GM12878 (cell line): ENCODE measurements around the gene C2CD4D. TPM values are rescaled to one million over a fixed set of nuclear protein-coding genes. Genes with fewer than 3 reads are reported as not detected.

Experiments used
- ATAC-seq: fragments of 200-7000 bp; cut with Tn5 transposase; 3 replicates; pipeline ENCODE4 v1.9.1; 2020; ENCODE audit warnings: mild to moderate bottlenecking, moderate library complexity
- BruUV-seq: library from RNA; stranded (reverse); fragments of 400-500 nt; replicated peaks from 2 replicates; lab custom pipeline; 2021; lab: Mats Ljungman, UMichigan
- CTCF ChIA-PET: fragments of 300-600 bp; sonication (Branson Sonifier 250); formaldehyde crosslinking; extraction: SDS; loops from one replicate; lab custom pipeline; 2021; ENCODE audit warnings: inconsistent platforms; lab: Yijun Ruan, JAX
- POLR2A ChIA-PET: fragments of 350-600 bp; formaldehyde crosslinking; extraction: SDS; loops from one replicate; lab custom pipeline; 2021; ENCODE audit warnings: inconsistent platforms; lab: Charles Lee
- RAD21 ChIA-PET: fragments of 300-600 bp; sonication (Branson Sonifier 250); formaldehyde crosslinking; loops from one replicate; lab custom pipeline; 2023; ENCODE audit warnings: antibody characterized with exemption; ENCODE audit not compliant: unreplicated experiment; lab: Charles Lee
- SMC1A ChIA-PET: fragments of 300-600 bp; sonication (Branson Sonifier 250); formaldehyde crosslinking; loops from one replicate; lab custom pipeline; 2023; ENCODE audit not compliant: unreplicated experiment, uncharacterized antibody; lab: Charles Lee
- DNase-seq: peaks from one replicate; pipeline ENCODE4 v3.0.0-alpha.2; 2011; ENCODE audit warnings: low read depth, low spot score
- FAIRE-seq: peaks from 3 replicates; lab custom pipeline; 2011; peaks lifted over from hg19 to GRCh38; lab: Jason Lieb, UNC
- H2AFZ ChIP-seq: 2 replicates; pipeline ENCODE4 v1.6.0; 2011; ENCODE audit warnings: low read depth, low read length, control low read depth; ENCODE audit not compliant: control insufficient read depth
- H3K27ac ChIP-seq: 2 replicates; pipeline ENCODE4 v1.5.1; 2011; ENCODE audit warnings: control low read depth; ENCODE audit not compliant: control insufficient read depth, insufficient read depth
- H3K27me3 ChIP-seq, 2 experiments: replicated peaks in 1 of 2; 2 replicates each; pipeline versions ENCODE4 v1.6.0 to v1.6.1; 2011; ENCODE audit warnings: low read length in 1 of 2; ENCODE audit not compliant: control insufficient read depth in 2 of 2, insufficient read depth in 2 of 2
- H3K36me3 ChIP-seq, 2 experiments: 2 replicates each; pipeline ENCODE4 v1.5.1; 2011; ENCODE audit warnings: low read length in 1 of 2; ENCODE audit not compliant: control insufficient read depth in 2 of 2, insufficient read depth in 2 of 2
- H3K4me1 ChIP-seq: 2 replicates; pipeline ENCODE4 v1.6.1; 2011; ENCODE audit warnings: mild to moderate bottlenecking, low read length, moderate library complexity, mixed read lengths; ENCODE audit not compliant: control insufficient read depth, insufficient read depth
- H3K4me2 ChIP-seq: 2 replicates; pipeline ENCODE4 v1.6.0; 2011; ENCODE audit warnings: control low read depth; ENCODE audit not compliant: control insufficient read depth, insufficient read depth
- H3K4me3 ChIP-seq: fragments of 200-600 bp; sonication (generic); 2 replicates; pipeline ENCODE4 v1.5.1; 2016
- H3K79me2 ChIP-seq: 2 replicates; pipeline ENCODE4 v1.6.0; 2011; ENCODE audit warnings: low read length; ENCODE audit not compliant: control insufficient read depth, insufficient read depth
- H3K9ac ChIP-seq: 2 replicates; pipeline ENCODE4 v1.8.0; 2011; ENCODE audit warnings: low read length, control low read depth, mixed read lengths; ENCODE audit not compliant: control insufficient read depth, insufficient read depth
- H3K9me3 ChIP-seq: replicated peaks from 3 replicates; pipeline ENCODE4 v1.5.1; 2011; ENCODE audit warnings: mild to moderate bottlenecking, low read length; ENCODE audit not compliant: control insufficient read depth, insufficient read depth
- H4K20me1 ChIP-seq: 2 replicates; pipeline ENCODE4 v1.6.0; 2011; ENCODE audit not compliant: control insufficient read depth, insufficient read depth
- ATF7 ChIP-seq: fragments of 450-650 bp; IDR thresholded peaks from 2 replicates; pipeline ENCODE4 v1.6.1; 2016; ENCODE audit warnings: low read depth, mild to moderate bottlenecking
- CHD1 ChIP-seq: IDR thresholded peaks from 2 replicates; pipeline ENCODE4 v1.6.1; 2012; ENCODE audit warnings: low read depth, low read length, improper control_type of control experiment
- EED ChIP-seq: sonication (generic); IDR thresholded peaks from 2 replicates; pipeline ENCODE4 v1.6.1; 2016; ENCODE audit warnings: antibody characterized with exemption, low read depth
- ESRRA ChIP-seq: IDR thresholded peaks from 2 replicates; pipeline ENCODE4 v1.6.1; 2012; ENCODE audit warnings: mild to moderate bottlenecking, low read length, improper control_type of control experiment
- IRF4 ChIP-seq: IDR thresholded peaks from 2 replicates; pipeline ENCODE4 v1.6.1; 2011; ENCODE audit warnings: low read depth, low read length
- LARP7 ChIP-seq: fragments of 450-650 bp; IDR thresholded peaks from 2 replicates; pipeline ENCODE4 v1.6.1; 2017; ENCODE audit warnings: mild to moderate bottlenecking
- POLR2AphosphoS2 ChIP-seq: IDR thresholded peaks from 2 replicates; pipeline ENCODE4 v1.6.1; 2011; ENCODE audit warnings: low read depth, mild to moderate bottlenecking, low read length, improper control_type of control experiment, moderate library complexity
- POU2F2 ChIP-seq: IDR thresholded peaks from 3 replicates; pipeline ENCODE4 v1.6.1; 2011; ENCODE audit warnings: low read depth, mild to moderate bottlenecking, low read length, borderline replicate concordance
- RBBP5 ChIP-seq: fragments of 200-600 bp; sonication (generic); conservative IDR thresholded peaks from 2 replicates; pipeline ENCODE4 v1.6.1; 2016
- RELA ChIP-seq: fragments of 450-650 bp; IDR thresholded peaks from 2 replicates; pipeline ENCODE4 v1.8.0; 2014; ENCODE audit warnings: borderline replicate concordance; ENCODE audit not compliant: partially characterized antibody
- SMC3 ChIP-seq: IDR thresholded peaks from 2 replicates; pipeline ENCODE4 v1.6.1; 2011; ENCODE audit warnings: low read length, improper control_type of control experiment, borderline replicate concordance
- STAT3 ChIP-seq: IDR thresholded peaks from 2 replicates; pipeline ENCODE4 v1.6.1; 2011; ENCODE audit warnings: low read depth, low read length, improper control_type of control experiment
- TBL1XR1 ChIP-seq: IDR thresholded peaks from 2 replicates; pipeline ENCODE4 v1.6.1; 2012; ENCODE audit warnings: low read depth, low read length, improper control_type of control experiment
- TCF12 ChIP-seq: IDR thresholded peaks from 2 replicates; pipeline ENCODE4 v1.6.1; 2011; ENCODE audit warnings: low read depth, mild to moderate bottlenecking, low read length
- ZNF24 ChIP-seq: fragments of 450-650 bp; IDR thresholded peaks from 2 replicates; pipeline ENCODE4 v1.6.1; 2017; ENCODE audit warnings: antibody characterized with exemption, mild to moderate bottlenecking
- WGBS: methylation state at CpG from one replicate; pipeline ENCODE4 v1.1.6; 2016; ENCODE audit warnings: low lambda C conversion rate; ENCODE audit not compliant: insufficient replicate concordance, insufficient coverage; ENCODE audit errors: missing lambda C conversion rate; 5-methylcytosine and 5-hydroxymethylcytosine counted together
- in situ Hi-C: fragments of 300-500 bp; cut with MboI; formaldehyde crosslinking; loops from 9 replicates; pipeline ENCODE4 v1.14.3; 2018; ENCODE audit warnings: mixed read lengths
- intact Hi-C: fragments of 100-400 bp; cut with micrococcal nuclease; formaldehyde crosslinking; loops from one replicate; pipeline ENCODE4 v1.14.2; 2022; ENCODE audit not compliant: unreplicated experiment
- polyA plus RNA-seq, 11 experiments: library from polyadenylated mRNA; depleted of rRNA in 4 of 11; unstranded in 6 of 11; stranded (reverse) in 5 of 11; fragments of >200 nt; fragmentation: Nextera tagmentation in 4 of 11; fragmentation: Illumina TruSeq in 1 of 11; extraction: Ambion mirVana in 4 of 11; extraction: Trizol in 1 of 11; gene quantifications; 1 replicate in 1 of 11; 2 replicates in 10 of 11; pipeline versions ENCODE4 v1.2.1 to v1.2.3, GENCODE V29; 2011 to 2016; ENCODE audit warnings: inconsistent platforms in 2 of 11, missing spikeins in 2 of 11, low read depth in 1 of 11
- total RNA-seq, 4 experiments: library from RNA; depleted of rRNA in 3 of 4; stranded (reverse); fragments of >200 nt in 3 of 4; fragmentation: Illumina TruSeq in 1 of 4; extraction: Trizol in 1 of 4; gene quantifications; 2 replicates each; pipeline versions ENCODE4 v1.2.1 to v1.2.3, GENCODE V29; 2013 to 2021
- TF ChIP-seq, protein P1 (sequence below): fragments of 450-650 bp; formaldehyde crosslinking; IDR thresholded peaks from 2 replicates; pipeline ENCODE4 v1.5.0; 2022; ENCODE audit warnings: mild to moderate bottlenecking, missing genetic modification characterization
- TF ChIP-seq, protein P2 (sequence below): fragments of 450-650 bp; conservative IDR thresholded peaks from 2 replicates; pipeline ENCODE4 v1.6.1; 2017; ENCODE audit warnings: mild to moderate bottlenecking, moderate library complexity

Gene C2CD4D
- total and polyA plus RNA-seq, 10 of the 15 experiments (the other 5 are each of a cell fraction or from before 2014, with no cell fraction given), result 0.03 to 0.67 (median 0.13) TPM; not detected in 4

DNA sequence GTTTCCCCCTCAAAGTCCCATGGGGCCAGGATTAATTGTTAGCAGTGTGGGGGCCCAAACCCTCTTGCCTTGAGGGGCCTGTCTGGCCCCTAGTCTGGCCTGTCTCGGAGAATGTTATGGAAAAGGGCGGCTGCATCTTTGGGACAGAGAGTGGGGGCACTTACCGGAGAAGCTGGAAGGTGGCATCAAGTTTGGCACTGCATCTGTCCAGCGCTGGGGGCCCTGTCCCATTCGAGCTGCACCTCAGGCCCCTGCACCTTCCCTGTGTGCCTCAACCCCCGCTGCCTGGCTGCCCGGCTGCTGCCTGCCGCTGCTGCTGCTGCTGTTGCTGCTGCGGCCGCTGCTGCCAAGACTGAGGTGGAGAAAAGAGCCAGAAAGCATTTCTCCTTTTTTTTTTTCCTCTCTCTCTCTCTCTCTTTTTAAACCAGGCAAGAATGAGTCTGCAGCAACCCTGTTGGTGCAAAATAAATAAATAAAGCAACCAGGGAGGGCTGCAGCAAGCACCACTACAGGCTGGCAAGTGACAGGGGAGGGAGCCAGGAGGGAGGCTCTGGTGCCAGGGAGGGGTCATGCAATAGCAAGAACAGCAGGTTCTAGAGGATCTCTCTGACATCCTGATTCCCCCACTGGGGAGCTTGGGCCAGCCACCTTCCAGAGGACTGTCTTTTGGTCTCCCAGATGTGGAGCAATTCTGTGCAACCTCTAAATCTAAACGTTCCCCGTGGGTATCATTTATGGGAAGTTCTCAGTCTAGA, 34.4 kb downstream of the C2CD4D start, which contains the start of gene LINGO4:
LINGO4 (minus strand) TSS at position 354 of the 755 bp plus-strand sequence. CDS start 2,715 bp downstream, outside the sequence.
- TF ChIP-seq SMC3 (no peak), RELA (no peak), LARP7 (no peak), ATF7 (no peak), POLR2AphosphoS2 (no peak), STAT3 (no peak), ZNF24 (no peak), ESRRA (no peak), RBBP5 (no peak), POU2F2 (no peak), CHD1 (no peak), IRF4 (no peak), TBL1XR1 (no peak), TCF12 (no peak), EED (no peak)
- TF ChIP-seq, protein P1, sequence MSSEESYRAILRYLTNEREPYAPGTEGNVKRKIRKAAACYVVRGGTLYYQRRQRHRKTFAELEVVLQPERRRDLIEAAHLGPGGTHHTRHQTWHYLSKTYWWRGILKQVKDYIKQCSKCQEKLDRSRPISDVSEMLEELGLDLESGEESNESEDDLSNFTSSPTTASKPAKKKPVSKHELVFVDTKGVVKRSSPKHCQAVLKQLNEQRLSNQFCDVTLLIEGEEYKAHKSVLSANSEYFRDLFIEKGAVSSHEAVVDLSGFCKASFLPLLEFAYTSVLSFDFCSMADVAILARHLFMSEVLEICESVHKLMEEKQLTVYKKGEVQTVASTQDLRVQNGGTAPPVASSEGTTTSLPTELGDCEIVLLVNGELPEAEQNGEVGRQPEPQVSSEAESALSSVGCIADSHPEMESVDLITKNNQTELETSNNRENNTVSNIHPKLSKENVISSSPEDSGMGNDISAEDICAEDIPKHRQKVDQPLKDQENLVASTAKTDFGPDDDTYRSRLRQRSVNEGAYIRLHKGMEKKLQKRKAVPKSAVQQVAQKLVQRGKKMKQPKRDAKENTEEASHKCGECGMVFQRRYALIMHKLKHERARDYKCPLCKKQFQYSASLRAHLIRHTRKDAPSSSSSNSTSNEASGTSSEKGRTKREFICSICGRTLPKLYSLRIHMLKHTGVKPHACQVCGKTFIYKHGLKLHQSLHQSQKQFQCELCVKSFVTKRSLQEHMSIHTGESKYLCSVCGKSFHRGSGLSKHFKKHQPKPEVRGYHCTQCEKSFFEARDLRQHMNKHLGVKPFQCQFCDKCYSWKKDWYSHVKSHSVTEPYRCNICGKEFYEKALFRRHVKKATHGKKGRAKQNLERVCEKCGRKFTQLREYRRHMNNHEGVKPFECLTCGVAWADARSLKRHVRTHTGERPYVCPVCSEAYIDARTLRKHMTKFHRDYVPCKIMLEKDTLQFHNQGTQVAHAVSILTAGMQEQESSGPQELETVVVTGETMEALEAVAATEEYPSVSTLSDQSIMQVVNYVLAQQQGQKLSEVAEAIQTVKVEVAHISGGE (CRISPR knock-in tag), result no peak
- TF ChIP-seq, protein P2, sequence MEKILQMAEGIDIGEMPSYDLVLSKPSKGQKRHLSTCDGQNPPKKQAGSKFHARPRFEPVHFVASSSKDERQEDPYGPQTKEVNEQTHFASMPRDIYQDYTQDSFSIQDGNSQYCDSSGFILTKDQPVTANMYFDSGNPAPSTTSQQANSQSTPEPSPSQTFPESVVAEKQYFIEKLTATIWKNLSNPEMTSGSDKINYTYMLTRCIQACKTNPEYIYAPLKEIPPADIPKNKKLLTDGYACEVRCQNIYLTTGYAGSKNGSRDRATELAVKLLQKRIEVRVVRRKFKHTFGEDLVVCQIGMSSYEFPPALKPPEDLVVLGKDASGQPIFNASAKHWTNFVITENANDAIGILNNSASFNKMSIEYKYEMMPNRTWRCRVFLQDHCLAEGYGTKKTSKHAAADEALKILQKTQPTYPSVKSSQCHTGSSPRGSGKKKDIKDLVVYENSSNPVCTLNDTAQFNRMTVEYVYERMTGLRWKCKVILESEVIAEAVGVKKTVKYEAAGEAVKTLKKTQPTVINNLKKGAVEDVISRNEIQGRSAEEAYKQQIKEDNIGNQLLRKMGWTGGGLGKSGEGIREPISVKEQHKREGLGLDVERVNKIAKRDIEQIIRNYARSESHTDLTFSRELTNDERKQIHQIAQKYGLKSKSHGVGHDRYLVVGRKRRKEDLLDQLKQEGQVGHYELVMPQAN, result no peak
- TF ChIP-seq, all 136 proteins: peak for 0
- no peak within 1 kb of the TSS for H2AFZ ChIP-seq
- peaks cover 6% of the 10 kb centered on the region; the same call in 1 of the 2 replicates for H3K4me1 ChIP-seq
- ChIA-PET CTCF (no interaction called here), RAD21 (no interaction called here), POLR2A (no interaction called here), SMC1A (no interaction called here)
- H4K20me1 ChIP-seq, result no peaks in the 10 kb centered on the region
- ATAC-seq (no peak), FAIRE-seq (no peak), DNase-seq (no peak)
- no peak within 1 kb of the TSS for H3K4me2 ChIP-seq
- no peaks in the 10 kb centered on the region for H3K79me2 ChIP-seq
- H3K9me3 ChIP-seq, result no peaks in the 10 kb centered on the region
- H3K9ac ChIP-seq, result no peak within 1 kb of the TSS
- no peak within 1 kb of the TSS for H3K4me3 ChIP-seq
- no TSS peak for BruUV-seq
- H3K36me3 ChIP-seq, result no peaks in the 10 kb centered on the region
- WGBS, result 37% methylated on average over 12 of the region's 12 CpGs
- H3K27ac ChIP-seq, result no peak within 1 kb of the TSS
- peaks cover 0 to 5% of the 10 kb centered on the region in 2 experiments; a peak in 3 of 4 replicates for H3K27me3 ChIP-seq
- intact Hi-C loops, result no loop called here
- in situ Hi-C loops, result no loop called here
